Loucy (cell line): ENCODE data around the gene ZFR2.

ENCODE experiments used
- H2AFZ ChIP-seq: fragments of 200-600 bp; sonication (generic); 2 replicates; pipeline ENCODE4 v1.6.0; 2016; ENCODE audit warnings: antibody characterized with exemption, mild to moderate bottlenecking, low read length, moderate library complexity
- H3F3A ChIP-seq: fragments of 200-600 bp; 2 replicates; pipeline ENCODE4 v1.6.0; 2016; ENCODE audit warnings: antibody characterized with exemption, low read depth, mild to moderate bottlenecking
- H3K27me3 ChIP-seq: fragments of 200-600 bp; sonication (generic); 2 replicates; pipeline ENCODE4 v1.6.1; 2014; ENCODE audit warnings: low read length, mild to moderate bottlenecking; ENCODE audit not compliant: insufficient read depth, poor library complexity, severe bottlenecking
- H3K36me3 ChIP-seq: fragments of 200-600 bp; sonication (generic); 2 replicates; pipeline ENCODE4 v1.6.1; 2016; ENCODE audit warnings: low read length; ENCODE audit not compliant: insufficient read depth
- H3K4me1 ChIP-seq: fragments of 200-600 bp; sonication (generic); 2 replicates; pipeline ENCODE4 v1.5.1; 2014; ENCODE audit warnings: low read length, mild to moderate bottlenecking; ENCODE audit not compliant: insufficient read depth, poor library complexity, severe bottlenecking
- H3K4me2 ChIP-seq: fragments of 200-600 bp; sonication (generic); 2 replicates; pipeline ENCODE4 v1.6.0; 2014; ENCODE audit warnings: antibody characterized with exemption, low read length, low read depth, mild to moderate bottlenecking; ENCODE audit not compliant: poor library complexity, severe bottlenecking
- H3K4me3 ChIP-seq: fragments of 200-600 bp; sonication (generic); 2 replicates; pipeline ENCODE4 v1.5.1; 2014; ENCODE audit warnings: low read length, mild to moderate bottlenecking, mixed read lengths; ENCODE audit not compliant: poor library complexity, severe bottlenecking
- H3K79me2 ChIP-seq: fragments of 200-600 bp; sonication (generic); 2 replicates; pipeline ENCODE4 v1.6.1; 2014; ENCODE audit warnings: low read length; ENCODE audit not compliant: insufficient read depth
- H3K9ac ChIP-seq: fragments of 200-600 bp; sonication (generic); 2 replicates; pipeline ENCODE4 v1.6.0; 2014; ENCODE audit warnings: mild to moderate bottlenecking, low read depth, low read length, moderate library complexity; ENCODE audit not compliant: poor library complexity, severe bottlenecking
- H3K9me2 ChIP-seq: fragments of 200-600 bp; sonication (generic); replicated peaks from 2 replicates; pipeline ENCODE4 v1.6.1; 2016; ENCODE audit warnings: low read depth, low read length, mixed read lengths
- H3K9me3 ChIP-seq: fragments of 200-600 bp; sonication (generic); 2 replicates; pipeline ENCODE4 v1.6.1; 2014; ENCODE audit warnings: mild to moderate bottlenecking, antibody characterized with exemption, low read length, low read depth; ENCODE audit not compliant: insufficient read depth
- H4K20me1 ChIP-seq: fragments of 200-600 bp; sonication (generic); 2 replicates; pipeline ENCODE4 v1.6.0; 2014; ENCODE audit warnings: antibody characterized with exemption, low read length, mild to moderate bottlenecking; ENCODE audit not compliant: insufficient read depth, poor library complexity, severe bottlenecking
- EZH2phosphoT487 ChIP-seq: fragments of 200-600 bp; IDR thresholded peaks from 2 replicates; pipeline ENCODE4 v1.6.1; 2018; ENCODE audit warnings: antibody characterized with exemption, mild to moderate bottlenecking, moderate library complexity, borderline replicate concordance
- TF ChIP-seq, protein P1 (sequence below): fragments of 200-600 bp; sonication (generic); conservative IDR thresholded peaks from 2 replicates; pipeline ENCODE4 v1.5.1; 2014; ENCODE audit warnings: mild to moderate bottlenecking, antibody characterized with exemption, low read length

The ZFR2 gene

DNA sequence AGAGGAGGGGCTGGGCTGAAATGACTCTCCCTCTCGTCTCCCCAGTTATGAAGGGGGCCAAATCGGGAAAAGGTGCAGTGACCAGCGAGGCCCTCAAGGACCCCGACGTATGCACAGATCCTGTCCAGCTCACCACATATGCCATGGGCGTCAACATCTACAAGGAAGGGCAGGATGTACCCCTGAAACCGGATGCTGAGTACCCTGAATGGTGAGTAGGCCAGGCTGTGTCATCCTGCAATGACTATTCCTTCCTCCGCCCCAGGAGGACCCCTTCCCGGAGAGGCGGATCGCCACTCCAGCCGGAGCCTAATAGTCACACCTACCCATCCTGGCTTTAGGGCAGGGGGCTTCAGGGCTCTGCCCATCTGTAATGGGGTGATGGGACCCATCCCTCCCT, 103.7 kb downstream of the ZFR2 start:
- peaks cover 16% of the 10 kb centered on the region for H3K4me1 ChIP-seq
- peaks cover 18% of the 10 kb centered on the region for H3K79me2 ChIP-seq
- H3K9ac ChIP-seq, result no peak overlapping the region
- no peak overlapping the region for H3K4me3 ChIP-seq
- no peaks in the 10 kb centered on the region for H3K27me3 ChIP-seq
- peaks cover 10% of the 10 kb centered on the region; the same call in 1 of the 2 replicates for H3K36me3 ChIP-seq
- TF ChIP-seq EZH2phosphoT487, result no peak
- TF ChIP-seq, protein P1, sequence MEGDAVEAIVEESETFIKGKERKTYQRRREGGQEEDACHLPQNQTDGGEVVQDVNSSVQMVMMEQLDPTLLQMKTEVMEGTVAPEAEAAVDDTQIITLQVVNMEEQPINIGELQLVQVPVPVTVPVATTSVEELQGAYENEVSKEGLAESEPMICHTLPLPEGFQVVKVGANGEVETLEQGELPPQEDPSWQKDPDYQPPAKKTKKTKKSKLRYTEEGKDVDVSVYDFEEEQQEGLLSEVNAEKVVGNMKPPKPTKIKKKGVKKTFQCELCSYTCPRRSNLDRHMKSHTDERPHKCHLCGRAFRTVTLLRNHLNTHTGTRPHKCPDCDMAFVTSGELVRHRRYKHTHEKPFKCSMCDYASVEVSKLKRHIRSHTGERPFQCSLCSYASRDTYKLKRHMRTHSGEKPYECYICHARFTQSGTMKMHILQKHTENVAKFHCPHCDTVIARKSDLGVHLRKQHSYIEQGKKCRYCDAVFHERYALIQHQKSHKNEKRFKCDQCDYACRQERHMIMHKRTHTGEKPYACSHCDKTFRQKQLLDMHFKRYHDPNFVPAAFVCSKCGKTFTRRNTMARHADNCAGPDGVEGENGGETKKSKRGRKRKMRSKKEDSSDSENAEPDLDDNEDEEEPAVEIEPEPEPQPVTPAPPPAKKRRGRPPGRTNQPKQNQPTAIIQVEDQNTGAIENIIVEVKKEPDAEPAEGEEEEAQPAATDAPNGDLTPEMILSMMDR, result no peak
- 0 out of 2 replicates have a peak, but pooled peaks cover 2% of the 10 kb centered on the region for H3F3A ChIP-seq
- no peaks in the 10 kb centered on the region for H3K9me2 ChIP-seq
- H3K9me3 ChIP-seq, result no peaks in the 10 kb centered on the region
- no peak overlapping the region for H3K4me2 ChIP-seq
- no peaks in the 10 kb centered on the region for H4K20me1 ChIP-seq
- no peak overlapping the region for H2AFZ ChIP-seq

DNA sequence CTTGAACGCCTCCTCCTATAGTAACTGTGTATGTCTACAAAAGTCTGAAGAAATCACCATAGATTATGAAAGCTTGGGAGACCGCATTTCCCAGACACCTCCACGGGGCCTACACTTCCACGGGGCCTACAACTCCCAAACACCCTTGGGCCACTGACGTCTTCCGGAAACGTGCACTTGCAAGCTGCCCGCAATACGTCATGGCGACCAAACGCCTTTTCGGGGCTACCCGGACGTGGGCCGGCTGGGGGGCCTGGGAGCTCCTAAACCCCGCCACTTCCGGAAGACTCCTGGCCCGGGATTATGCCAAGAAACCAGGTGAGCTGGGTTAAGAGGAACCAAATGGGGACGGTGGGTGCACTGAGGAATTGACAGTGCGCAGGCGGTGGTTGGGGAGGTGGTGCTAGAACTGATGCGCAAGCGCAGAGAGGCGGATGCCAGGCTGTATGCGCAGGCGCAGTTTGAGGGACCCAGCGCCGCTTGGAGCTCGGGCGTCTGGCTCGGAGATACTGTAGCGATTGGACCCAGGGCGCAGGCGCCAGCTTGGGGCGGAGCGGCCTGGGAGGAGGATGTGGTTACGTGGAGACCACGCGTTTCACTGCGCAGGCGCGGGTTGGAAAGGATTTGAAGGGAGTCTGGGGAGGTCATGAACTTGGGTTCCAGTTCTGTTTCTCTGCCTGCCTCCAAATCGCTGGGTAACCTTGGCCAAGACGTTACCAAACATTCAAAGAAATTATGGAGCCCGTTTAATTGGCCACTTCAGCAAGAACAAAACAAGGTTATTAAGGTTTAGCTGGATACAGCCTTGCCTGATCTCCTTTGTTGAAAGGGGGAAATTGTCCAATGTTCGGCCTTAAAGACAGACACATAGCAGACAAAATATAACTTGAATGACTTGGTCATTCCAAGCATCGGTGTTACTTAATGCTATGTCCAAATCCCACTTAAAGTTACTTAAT, 106.1 kb downstream of the ZFR2 start, which contains the start of gene MRPL54:
Gene MRPL54 (plus strand): TSS at position 182 of the 959 bp plus-strand sequence. CDS start 19 bp downstream, at position 201.
- Histone ChIP-seq H3K79me2 (peaks cover 32% of the 10 kb centered on the region), H3K4me2 (peak within 1 kb of the TSS; percentile 96), H2AFZ (peak within 1 kb of the TSS; percentile 98), H3K4me1 (peaks cover 23% of the 10 kb centered on the region), H3K9ac (peak within 1 kb of the TSS; percentile 96), H3K36me3 (peaks cover 6% of the 10 kb centered on the region; the same call in 1 of the 2 replicates), H4K20me1 (no peaks in the 10 kb centered on the region), H3K27me3 (no peaks in the 10 kb centered on the region), H3K4me3 (peak within 1 kb of the TSS; percentile 98), H3F3A (0 out of 2 replicates have a peak, but pooled peaks cover 2% of the 10 kb centered on the region), H3K9me2 (no peaks in the 10 kb centered on the region), H3K9me3 (no peaks in the 10 kb centered on the region)
- TF ChIP-seq EZH2phosphoT487, result no peak
- TF ChIP-seq, protein P1, result no peak

DNA sequence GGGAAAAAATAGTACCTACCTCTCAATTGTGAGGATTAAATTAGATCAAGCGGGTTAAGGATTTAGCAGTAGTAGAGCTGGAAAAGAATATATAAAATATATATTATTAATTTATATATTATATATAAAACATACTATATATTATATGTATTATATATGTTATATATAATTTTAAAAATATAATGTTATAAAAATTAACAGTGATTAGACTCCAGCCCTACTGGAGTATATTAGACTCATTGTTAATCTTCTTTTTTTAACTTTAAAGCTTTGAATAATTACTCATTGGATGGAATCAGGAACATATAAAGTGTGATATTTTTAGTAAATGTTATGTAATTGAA, 106.7 kb downstream of the ZFR2 start:
- Histone ChIP-seq H3K4me3 (peak overlapping the region; percentile 98), H3K4me2 (peak overlapping the region; percentile 96), H4K20me1 (no peaks in the 10 kb centered on the region), H3K27me3 (no peaks in the 10 kb centered on the region), H3K9ac (peak overlapping the region; percentile 96), H3K4me1 (peaks cover 23% of the 10 kb centered on the region), H3F3A (0 out of 2 replicates have a peak, but pooled peaks cover 2% of the 10 kb centered on the region), H3K9me2 (no peaks in the 10 kb centered on the region), H3K36me3 (peaks cover 2% of the 10 kb centered on the region; the same call in 1 of the 2 replicates), H2AFZ (peak overlapping the region; percentile 98; the same call in 1 of the 2 replicates), H3K9me3 (no peaks in the 10 kb centered on the region), H3K79me2 (peaks cover 36% of the 10 kb centered on the region)
- TF ChIP-seq, protein P1, result no peak
- TF ChIP-seq EZH2phosphoT487, result no peak
